GM12878 (cell line): Measurements from ENCODE around the gene CETN3. TPM values are rescaled to one million over a fixed set of nuclear protein-coding genes. Genes with fewer than 3 reads are reported as not detected.
A peak's percentile ranks its signal among the peaks of the same experiment; 100 is the strongest.

Source experiments
- ATAC-seq: fragments of 200-7000 bp; cut with Tn5 transposase; 3 replicates; pipeline ENCODE4 v1.9.1; 2020; ENCODE audit warnings: mild to moderate bottlenecking, moderate library complexity
- BruUV-seq: library from RNA; stranded (reverse); fragments of 400-500 nt; replicated peaks from 2 replicates; lab custom pipeline; 2021; lab: Mats Ljungman, UMichigan
- CTCF ChIA-PET: fragments of 300-600 bp; sonication (Branson Sonifier 250); formaldehyde crosslinking; extraction: SDS; loops from one replicate; lab custom pipeline; 2021; ENCODE audit warnings: inconsistent platforms; lab: Yijun Ruan, JAX
- POLR2A ChIA-PET: fragments of 350-600 bp; formaldehyde crosslinking; extraction: SDS; loops from one replicate; lab custom pipeline; 2021; ENCODE audit warnings: inconsistent platforms; lab: Charles Lee
- RAD21 ChIA-PET: fragments of 300-600 bp; sonication (Branson Sonifier 250); formaldehyde crosslinking; loops from one replicate; lab custom pipeline; 2023; ENCODE audit warnings: antibody characterized with exemption; ENCODE audit not compliant: unreplicated experiment; lab: Charles Lee
- SMC1A ChIA-PET: fragments of 300-600 bp; sonication (Branson Sonifier 250); formaldehyde crosslinking; loops from one replicate; lab custom pipeline; 2023; ENCODE audit not compliant: unreplicated experiment, uncharacterized antibody; lab: Charles Lee
- DNase-seq: peaks from one replicate; pipeline ENCODE4 v3.0.0-alpha.2; 2011; ENCODE audit warnings: low read depth, low spot score
- FAIRE-seq: peaks from 3 replicates; lab custom pipeline; 2011; peaks lifted over from hg19 to GRCh38; lab: Jason Lieb, UNC
- H2AFZ ChIP-seq: 2 replicates; pipeline ENCODE4 v1.6.0; 2011; ENCODE audit warnings: low read depth, low read length, control low read depth; ENCODE audit not compliant: control insufficient read depth
- H3K27ac ChIP-seq: 2 replicates; pipeline ENCODE4 v1.5.1; 2011; ENCODE audit warnings: control low read depth; ENCODE audit not compliant: control insufficient read depth, insufficient read depth
- H3K27me3 ChIP-seq, 2 experiments: replicated peaks in 1 of 2; 2 replicates each; pipeline versions ENCODE4 v1.6.0 to v1.6.1; 2011; ENCODE audit warnings: low read length in 1 of 2; ENCODE audit not compliant: control insufficient read depth in 2 of 2, insufficient read depth in 2 of 2
- H3K36me3 ChIP-seq, 2 experiments: 2 replicates each; pipeline ENCODE4 v1.5.1; 2011; ENCODE audit warnings: low read length in 1 of 2; ENCODE audit not compliant: control insufficient read depth in 2 of 2, insufficient read depth in 2 of 2
- H3K4me1 ChIP-seq: 2 replicates; pipeline ENCODE4 v1.6.1; 2011; ENCODE audit warnings: mild to moderate bottlenecking, low read length, moderate library complexity, mixed read lengths; ENCODE audit not compliant: control insufficient read depth, insufficient read depth
- H3K4me2 ChIP-seq: 2 replicates; pipeline ENCODE4 v1.6.0; 2011; ENCODE audit warnings: control low read depth; ENCODE audit not compliant: control insufficient read depth, insufficient read depth
- H3K4me3 ChIP-seq: fragments of 200-600 bp; sonication (generic); 2 replicates; pipeline ENCODE4 v1.5.1; 2016
- H3K79me2 ChIP-seq: 2 replicates; pipeline ENCODE4 v1.6.0; 2011; ENCODE audit warnings: low read length; ENCODE audit not compliant: control insufficient read depth, insufficient read depth
- H3K9ac ChIP-seq: 2 replicates; pipeline ENCODE4 v1.8.0; 2011; ENCODE audit warnings: low read length, control low read depth, mixed read lengths; ENCODE audit not compliant: control insufficient read depth, insufficient read depth
- H3K9me3 ChIP-seq: replicated peaks from 3 replicates; pipeline ENCODE4 v1.5.1; 2011; ENCODE audit warnings: mild to moderate bottlenecking, low read length; ENCODE audit not compliant: control insufficient read depth, insufficient read depth
- H4K20me1 ChIP-seq: 2 replicates; pipeline ENCODE4 v1.6.0; 2011; ENCODE audit not compliant: control insufficient read depth, insufficient read depth
- ATF3 ChIP-seq: IDR thresholded peaks from 2 replicates; pipeline ENCODE4 v1.6.1; 2011; ENCODE audit warnings: low read depth, mild to moderate bottlenecking, low read length, moderate library complexity, borderline replicate concordance; ENCODE audit errors: extremely low read depth
- BCL3 ChIP-seq: IDR thresholded peaks from 2 replicates; pipeline ENCODE4 v1.6.1; 2011; ENCODE audit warnings: borderline replicate concordance, low read depth, mild to moderate bottlenecking, moderate library complexity, low read length; ENCODE audit not compliant: insufficient read depth, poor library complexity, severe bottlenecking
- BRCA1 ChIP-seq: IDR thresholded peaks from 2 replicates; pipeline ENCODE4 v1.6.1; 2011; ENCODE audit warnings: low read depth, low read length, improper control_type of control experiment
- CHD4 ChIP-seq: fragments of 200-600 bp; sonication (generic); IDR thresholded peaks from 2 replicates; pipeline ENCODE4 v1.6.1; 2016; ENCODE audit warnings: mild to moderate bottlenecking
- EED ChIP-seq: sonication (generic); IDR thresholded peaks from 2 replicates; pipeline ENCODE4 v1.6.1; 2016; ENCODE audit warnings: antibody characterized with exemption, low read depth
- FOS ChIP-seq: IDR thresholded peaks from 3 replicates; pipeline ENCODE4 v1.6.1; 2011; ENCODE audit warnings: borderline replicate concordance; ENCODE audit not compliant: insufficient read length; ENCODE audit errors: extremely low read depth
- IRF4 ChIP-seq: IDR thresholded peaks from 2 replicates; pipeline ENCODE4 v1.6.1; 2011; ENCODE audit warnings: low read depth, low read length
- JUND ChIP-seq: IDR thresholded peaks from 2 replicates; pipeline ENCODE4 v1.6.1; 2012; ENCODE audit warnings: low read depth, mild to moderate bottlenecking, low read length, improper control_type of control experiment, moderate library complexity
- KLF5 ChIP-seq: fragments of 450-650 bp; IDR thresholded peaks from 2 replicates; pipeline ENCODE4 v1.6.1; 2014; ENCODE audit warnings: mild to moderate bottlenecking; ENCODE audit not compliant: partially characterized antibody
- NR2C2 ChIP-seq: IDR thresholded peaks from 2 replicates; pipeline ENCODE4 v1.6.1; 2011; ENCODE audit warnings: borderline replicate concordance, low read depth; ENCODE audit not compliant: control insufficient read depth, insufficient read length
- RAD51 ChIP-seq: fragments of 450-650 bp; IDR thresholded peaks from 2 replicates; pipeline ENCODE4 v1.6.1; 2016; ENCODE audit warnings: moderate library complexity, mild to moderate bottlenecking, inconsistent platforms
- TBL1XR1 ChIP-seq: IDR thresholded peaks from 2 replicates; pipeline ENCODE4 v1.6.1; 2012; ENCODE audit warnings: low read depth, low read length, improper control_type of control experiment
- TCF3 ChIP-seq: IDR thresholded peaks from 2 replicates; pipeline ENCODE4 v1.6.1; 2012; ENCODE audit warnings: low read depth, mild to moderate bottlenecking, low read length, borderline replicate concordance; ENCODE audit not compliant: insufficient read depth
- ZNF622 ChIP-seq: fragments of 450-650 bp; IDR thresholded peaks from 2 replicates; pipeline ENCODE4 v1.6.1; 2017; ENCODE audit warnings: mild to moderate bottlenecking, inconsistent platforms
- WGBS: methylation state at CpG from one replicate; pipeline ENCODE4 v1.1.6; 2016; ENCODE audit warnings: low lambda C conversion rate; ENCODE audit not compliant: insufficient replicate concordance, insufficient coverage; ENCODE audit errors: missing lambda C conversion rate; 5-methylcytosine and 5-hydroxymethylcytosine counted together
- in situ Hi-C: fragments of 300-500 bp; cut with MboI; formaldehyde crosslinking; loops from 9 replicates; pipeline ENCODE4 v1.14.3; 2018; ENCODE audit warnings: mixed read lengths
- intact Hi-C: fragments of 100-400 bp; cut with micrococcal nuclease; formaldehyde crosslinking; loops from one replicate; pipeline ENCODE4 v1.14.2; 2022; ENCODE audit not compliant: unreplicated experiment
- polyA plus RNA-seq, 11 experiments: library from polyadenylated mRNA; depleted of rRNA in 4 of 11; unstranded in 6 of 11; stranded (reverse) in 5 of 11; fragments of >200 nt; fragmentation: Nextera tagmentation in 4 of 11; fragmentation: Illumina TruSeq in 1 of 11; extraction: Ambion mirVana in 4 of 11; extraction: Trizol in 1 of 11; gene quantifications; 1 replicate in 1 of 11; 2 replicates in 10 of 11; pipeline versions ENCODE4 v1.2.1 to v1.2.3, GENCODE V29; 2011 to 2016; ENCODE audit warnings: inconsistent platforms in 2 of 11, missing spikeins in 2 of 11, low read depth in 1 of 11
- total RNA-seq, 4 experiments: library from RNA; depleted of rRNA in 3 of 4; stranded (reverse); fragments of >200 nt in 3 of 4; fragmentation: Illumina TruSeq in 1 of 4; extraction: Trizol in 1 of 4; gene quantifications; 2 replicates each; pipeline versions ENCODE4 v1.2.1 to v1.2.3, GENCODE V29; 2013 to 2021

CETN3 gene
- total and polyA plus RNA-seq, 10 of the 15 experiments (the other 5 are each of a cell fraction or from before 2014, with no cell fraction given) = 16.8 to 59.1 (median 51.8) TPM

GRCh38 chr5:90353254-90353653, 56.3 kb downstream of the CETN3 start:
- ChIA-PET CTCF (interaction anchor here (0.6 to 1.4 kb wide), 2 partner anchors 15 to 33 kb away, joined by 3 to 4 read pairs; no protein-coding TSS in a partner anchor), POLR2A (no interaction called here), RAD21 (no interaction called here), SMC1A (interaction anchor here (1.0 kb wide), 1 partner anchor 8 kb away, joined by 3 read pairs; no protein-coding TSS in a partner anchor)
- FAIRE-seq (peak; percentile 13), ATAC-seq (peak; percentile 70), DNase-seq (no peak)
- no peaks in the 10 kb centered on the region for H3K27me3 ChIP-seq
- H3K9me3 ChIP-seq = no peaks in the 10 kb centered on the region; the same call in 2 of the 3 replicates
- intact Hi-C loops = no loop called here
- H3K79me2 ChIP-seq = no peaks in the 10 kb centered on the region
- in situ Hi-C loops = no loop called here
- no peak overlapping the region for H2AFZ ChIP-seq
- no peaks in the 10 kb centered on the region for H3K4me1 ChIP-seq
- H3K4me3 ChIP-seq = no peak overlapping the region
- WGBS = 64% methylated on average over 3 of the region's 3 CpGs
- BruUV-seq = no TSS peak
- no peak overlapping the region for H3K4me2 ChIP-seq
- no peak overlapping the region for H3K27ac ChIP-seq
- TF ChIP-seq RAD51 (no peak), IRF4 (no peak), FOS (no peak), KLF5 (no peak), BCL3 (no peak), ZNF622 (no peak), TCF3 (no peak), BRCA1 (no peak), CHD4 (no peak), JUND (no peak), EED (no peak), TBL1XR1 (no peak), NR2C2 (no peak), ATF3 (no peak)
- no peaks in the 10 kb centered on the region for H3K36me3 ChIP-seq
- H4K20me1 ChIP-seq = no peaks in the 10 kb centered on the region
- no peak overlapping the region for H3K9ac ChIP-seq
